Measurements from ENCODE around the gene CCDC159.

- TF ChIP-seq CTCF (conservative IDR thresholded peaks at IDR 0.05 in 1 of 2, IDR thresholded peaks at IDR 0.05 in 1 of 2; ENCODE audit: low read depth in 1 of 2, low read length in 2 of 2) (no peak), EZH2 (IDR thresholded peaks at IDR 0.05; ENCODE audit: low read length, missing control alignments) (no peak)
Observed at GRCh38 chr19:11338569-11339253, 7.6 kb upstream of the CCDC159 start.

Data from fibroblast of lung (primary cell).